NCI-H1694 treated with DMSO at 0.1 percent for 48 hours (cell line): ENCODE measurements around the gene CERCAM.
"Not testable (repeated sequence)": the region's sequence is repeated elsewhere in the genome, so short reads cannot be mapped to it uniquely, and the experiment has no call there.

Experiments used
- DNase-seq: peaks from one replicate; lab custom pipeline; 2025; lab: John Stamatoyannopoulos, UW

CERCAM gene

DNA sequence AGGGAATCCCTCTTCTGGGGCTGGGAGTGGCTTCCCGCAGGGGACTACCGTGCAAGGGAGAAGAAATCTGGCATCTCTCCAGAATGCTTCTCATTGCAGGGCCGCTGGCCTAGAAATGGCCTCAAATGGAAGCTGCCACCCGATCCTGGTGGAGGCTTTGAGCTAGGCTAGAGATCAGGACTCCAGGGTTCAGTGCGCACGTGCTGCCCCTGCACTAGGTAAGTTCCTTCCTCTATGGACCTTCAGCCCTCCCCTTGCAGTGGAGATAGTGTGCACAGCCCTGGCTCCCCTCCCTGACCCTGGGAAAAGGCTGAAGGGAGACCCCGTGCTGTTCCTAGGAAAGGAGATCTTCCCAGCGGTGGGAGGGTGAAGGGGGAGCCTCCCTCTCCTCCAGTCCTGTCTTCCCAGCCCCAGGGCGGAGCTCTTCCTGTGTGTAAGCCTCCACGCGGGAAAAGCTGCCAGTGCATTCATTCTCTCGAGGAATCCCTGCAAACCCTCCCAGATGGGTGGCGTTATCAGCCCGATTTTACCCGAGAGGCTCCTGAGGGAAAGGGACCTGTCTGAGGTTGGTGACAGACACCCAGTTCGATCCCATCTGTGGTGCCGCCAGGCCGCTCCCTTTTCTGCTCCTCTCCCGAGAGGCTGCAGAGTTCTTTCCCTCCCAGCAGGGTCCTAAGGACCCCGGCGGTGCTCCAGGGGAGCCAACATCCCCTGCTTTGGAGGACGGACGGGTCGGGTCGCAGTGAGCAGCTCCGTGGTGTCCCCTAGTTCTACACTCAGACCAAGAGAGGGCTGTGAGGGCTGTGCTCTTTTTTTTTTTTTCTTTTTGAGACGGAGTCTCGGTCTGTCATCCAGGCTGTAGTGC, 1.4 kb upstream of the CERCAM start:
- peak; percentile 48 for DNase-seq

DNA sequence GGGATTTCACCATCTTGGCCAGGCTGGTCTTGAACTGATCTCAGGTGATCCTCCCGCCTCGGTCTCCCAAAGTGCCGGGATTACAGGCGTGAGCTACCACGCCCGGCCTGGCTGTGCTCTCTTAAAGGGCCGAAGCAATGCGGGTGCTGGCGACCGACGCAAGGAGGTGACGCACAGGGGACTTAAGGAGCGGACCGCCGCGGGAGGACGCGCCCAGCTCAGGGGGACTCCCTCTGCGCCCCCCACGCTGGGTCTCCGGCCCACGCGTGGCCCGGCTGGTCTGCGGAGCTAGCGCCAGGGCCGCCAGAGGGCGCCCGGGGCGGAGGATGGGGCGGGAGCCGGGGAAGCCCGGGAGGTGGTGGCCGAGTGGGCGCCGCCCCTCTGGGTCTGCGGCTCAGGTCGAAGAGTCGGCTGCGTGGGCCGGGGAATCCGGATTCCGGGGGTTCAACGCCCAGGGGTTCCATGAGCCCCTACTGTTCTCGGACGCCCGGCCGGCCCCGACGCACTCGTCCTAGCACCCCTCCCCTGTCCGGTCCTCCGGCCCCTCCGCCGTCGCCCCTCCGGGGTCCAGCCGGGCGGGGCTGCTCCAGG, 502 bp upstream of the CERCAM start:
- no peak for DNase-seq

DNA sequence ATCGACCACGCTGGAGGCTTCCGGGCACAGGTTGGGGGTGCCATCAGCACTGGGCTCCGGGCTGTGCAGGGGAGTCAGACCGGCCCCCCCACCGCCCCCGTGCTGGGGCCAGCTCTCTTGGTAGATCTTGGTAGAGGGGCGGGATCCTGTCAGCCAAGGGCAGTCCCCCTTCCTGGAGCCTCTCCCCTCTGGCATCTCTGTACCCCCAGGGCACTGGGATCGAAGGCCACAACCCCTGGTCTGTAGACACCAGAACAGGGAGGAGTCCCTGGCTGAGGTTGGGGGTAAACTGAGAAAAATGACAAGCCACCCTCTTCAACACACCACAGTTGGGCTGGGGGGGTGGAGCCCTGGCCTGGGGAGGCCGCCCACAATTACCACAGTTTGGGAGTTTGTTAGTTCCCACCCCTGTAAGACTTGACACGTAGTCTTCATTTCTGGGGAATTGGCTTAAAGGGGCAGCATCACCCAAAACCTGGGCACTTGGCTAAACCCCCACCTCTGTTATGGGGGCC, 882 bp downstream of the CERCAM start:
- DNase-seq = no peak

DNA sequence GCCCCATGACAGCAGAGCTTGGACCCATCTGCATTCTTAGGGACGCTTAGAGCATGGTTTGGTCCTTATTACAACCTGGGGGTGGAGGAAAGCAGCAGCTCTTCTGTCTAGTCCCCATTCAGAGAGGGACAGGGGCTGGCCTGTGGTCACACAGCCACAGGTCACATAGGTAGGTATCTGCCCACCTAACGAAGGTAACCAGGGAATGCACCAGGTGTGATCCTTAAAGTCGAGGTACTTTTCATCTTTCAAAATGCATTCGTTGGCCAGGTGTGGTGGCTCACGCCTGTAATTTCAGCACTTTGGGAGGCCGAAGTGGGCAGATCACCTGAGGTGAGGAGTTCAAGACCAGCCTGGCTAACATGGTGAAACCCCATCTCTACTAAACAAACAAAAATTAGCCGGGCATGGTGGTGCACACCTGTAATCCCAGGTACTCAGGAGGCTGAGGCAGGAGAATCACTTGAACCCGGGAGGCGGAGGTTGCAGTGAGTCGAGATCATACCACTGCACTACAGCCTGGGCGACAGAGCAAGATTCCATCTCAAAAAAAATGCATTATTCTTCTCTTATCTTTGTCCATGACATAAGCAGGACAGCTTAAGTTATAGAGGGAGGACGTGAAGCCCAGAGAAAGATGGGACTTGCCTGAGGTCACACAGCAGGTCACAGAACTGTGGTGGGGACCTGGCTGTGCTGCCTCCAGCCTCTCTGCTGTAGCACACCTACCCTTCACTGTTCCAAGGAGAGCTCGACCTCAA, 1.5 kb downstream of the CERCAM start:
- DNase-seq = not testable (repeated sequence)

DNA sequence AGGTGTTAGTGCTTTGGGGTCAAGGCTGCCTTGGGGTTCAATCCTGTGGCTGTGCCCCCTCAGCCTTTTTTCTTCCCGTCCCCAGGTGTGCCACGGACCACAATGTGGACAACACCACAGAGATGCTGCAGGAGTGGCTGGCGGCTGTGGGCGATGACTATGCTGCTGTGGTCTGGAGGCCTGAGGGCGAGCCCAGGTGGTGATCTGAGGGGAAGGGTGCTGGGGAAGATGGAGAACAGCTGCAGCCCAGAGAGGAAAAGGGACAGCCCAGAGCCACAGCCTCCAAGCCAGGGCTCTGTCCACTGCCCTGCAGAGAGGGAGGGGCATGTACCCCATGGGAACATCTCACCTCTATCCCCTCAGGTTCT, 2.1 kb downstream of the CERCAM start:
- DNase-seq = no peak

DNA sequence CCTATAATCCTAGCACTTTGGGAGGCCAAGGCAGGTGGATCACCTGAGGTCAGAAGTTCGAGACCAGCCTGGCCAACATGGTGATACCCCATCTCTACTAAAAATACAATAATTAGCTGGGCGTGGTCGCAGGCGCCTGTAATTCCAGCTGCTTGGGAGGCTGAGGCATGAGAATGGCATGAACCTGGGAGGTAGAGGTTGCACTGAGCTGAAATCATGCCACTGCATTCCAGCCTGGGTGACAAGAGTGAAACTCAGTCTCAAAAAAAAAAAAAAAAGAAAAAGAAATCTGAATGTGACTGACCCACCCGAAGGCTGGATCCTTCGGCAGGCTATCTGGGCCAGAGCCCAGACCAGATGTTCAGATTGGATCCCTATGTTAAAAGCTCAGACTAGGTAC, 2.7 kb downstream of the CERCAM start:
- not testable (repeated sequence) for DNase-seq

DNA sequence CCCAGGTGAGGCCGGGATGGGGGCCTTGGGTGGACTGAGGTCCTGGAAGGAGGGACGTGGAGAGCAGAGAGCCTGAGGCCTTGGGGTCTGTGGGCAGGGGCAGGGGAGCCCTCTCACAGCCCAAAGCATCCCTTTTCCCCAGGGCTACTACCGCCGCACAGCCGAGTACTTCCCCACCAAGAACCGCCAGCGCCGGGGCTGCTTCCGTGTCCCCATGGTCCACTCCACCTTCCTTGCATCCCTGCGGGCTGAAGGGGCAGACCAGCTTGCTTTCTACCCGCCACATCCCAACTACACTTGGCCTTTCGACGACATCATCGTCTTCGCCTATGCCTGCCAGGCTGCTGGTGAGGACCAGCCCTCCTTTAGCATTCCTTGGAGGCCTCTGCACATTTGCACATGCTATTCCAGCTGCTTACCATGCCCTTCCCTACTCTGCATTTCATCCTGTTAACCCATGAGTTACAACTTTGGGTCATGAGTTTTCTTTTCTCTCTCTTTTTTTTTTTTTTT, 3.7 kb downstream of the CERCAM start:
- DNase-seq = no peak

DNA sequence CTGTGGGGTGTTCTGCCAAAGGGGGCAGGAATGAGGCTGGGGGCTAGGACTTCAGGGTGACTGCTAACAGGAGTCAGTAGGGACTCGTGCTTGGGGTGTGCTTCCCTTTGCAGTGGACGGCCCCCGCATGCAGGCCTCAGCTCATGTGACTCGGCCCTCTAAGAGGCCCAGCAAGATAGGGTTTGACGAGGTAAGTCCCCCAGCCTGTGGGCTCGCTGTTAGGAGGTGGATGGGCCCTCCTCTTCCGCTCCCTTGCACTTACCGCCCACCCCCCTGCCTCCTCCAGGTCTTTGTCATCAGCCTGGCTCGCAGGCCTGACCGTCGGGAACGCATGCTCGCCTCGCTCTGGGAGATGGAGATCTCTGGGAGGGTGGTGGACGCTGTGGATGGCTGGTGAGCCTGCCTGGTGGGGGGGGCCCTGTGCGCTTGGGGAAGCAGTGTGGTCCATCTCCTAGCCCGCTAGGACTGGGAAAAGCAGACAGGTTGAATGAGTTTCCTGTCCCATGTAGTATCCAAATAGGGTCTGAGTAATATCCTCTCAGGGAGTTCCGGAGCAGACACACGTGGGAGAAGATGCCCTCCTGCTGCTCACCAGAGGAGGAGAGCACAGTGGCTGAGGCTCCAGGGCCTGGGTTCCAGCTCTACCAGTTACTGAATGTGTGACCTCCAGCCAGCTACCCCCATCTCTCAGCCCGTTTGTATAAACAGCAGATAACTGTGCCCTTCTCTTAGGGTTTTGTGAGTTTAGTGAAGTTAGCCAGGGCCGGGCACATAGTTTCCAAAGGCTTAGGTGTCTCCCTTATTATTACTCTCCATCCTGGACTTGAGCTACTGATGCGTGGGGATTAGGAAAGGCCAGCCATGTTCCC, 8.2 kb downstream of the CERCAM start:
- DNase-seq = no peak

DNA sequence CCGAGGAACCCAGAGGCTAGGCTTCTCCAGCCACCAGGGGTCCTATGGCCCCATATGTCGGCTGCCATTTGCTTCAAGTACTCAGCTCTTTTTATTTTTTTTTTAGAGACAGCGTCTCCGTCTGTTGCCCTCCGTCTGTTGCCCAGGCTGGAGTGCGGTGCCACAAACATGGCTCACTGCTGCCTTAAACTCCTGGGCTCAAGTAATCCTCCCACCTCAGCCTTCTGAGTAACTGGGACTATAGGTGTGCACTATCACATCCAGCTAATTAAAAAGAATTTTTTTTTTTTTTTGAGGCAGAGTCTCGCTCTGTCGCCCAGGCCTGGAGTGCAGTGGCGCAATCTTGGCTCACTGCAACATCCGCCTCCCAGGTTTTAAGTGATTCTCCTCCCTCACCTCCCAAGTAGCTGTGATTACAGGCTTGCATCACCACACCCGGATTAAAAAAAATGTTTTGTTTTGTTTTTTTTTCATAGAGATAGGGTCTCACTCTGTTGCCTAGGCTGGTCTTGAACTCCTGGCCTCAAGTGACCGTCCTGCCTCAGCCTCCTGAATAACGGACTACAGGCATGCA, 8.9 kb downstream of the CERCAM start:
- DNase-seq = peak; percentile 70

DNA sequence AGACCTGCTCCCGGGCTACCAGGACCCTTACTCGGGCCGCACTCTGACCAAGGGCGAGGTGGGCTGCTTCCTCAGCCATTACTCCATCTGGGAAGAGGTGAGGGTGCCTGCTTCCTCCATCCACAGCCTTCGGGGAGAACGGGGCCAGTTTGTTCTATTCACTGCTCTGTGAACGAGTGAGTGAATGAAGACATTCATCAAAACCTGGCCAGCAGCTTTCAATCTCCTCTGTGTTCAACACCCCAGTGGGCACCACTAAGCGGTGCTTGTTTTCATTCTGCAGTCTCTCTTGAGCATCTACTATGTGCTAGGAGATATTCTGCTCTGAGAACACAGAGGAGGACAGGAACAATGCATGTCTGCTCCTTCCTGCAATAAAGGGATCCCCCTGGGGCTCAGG, 10.6 kb downstream of the CERCAM start:
- no peak for DNase-seq

DNA sequence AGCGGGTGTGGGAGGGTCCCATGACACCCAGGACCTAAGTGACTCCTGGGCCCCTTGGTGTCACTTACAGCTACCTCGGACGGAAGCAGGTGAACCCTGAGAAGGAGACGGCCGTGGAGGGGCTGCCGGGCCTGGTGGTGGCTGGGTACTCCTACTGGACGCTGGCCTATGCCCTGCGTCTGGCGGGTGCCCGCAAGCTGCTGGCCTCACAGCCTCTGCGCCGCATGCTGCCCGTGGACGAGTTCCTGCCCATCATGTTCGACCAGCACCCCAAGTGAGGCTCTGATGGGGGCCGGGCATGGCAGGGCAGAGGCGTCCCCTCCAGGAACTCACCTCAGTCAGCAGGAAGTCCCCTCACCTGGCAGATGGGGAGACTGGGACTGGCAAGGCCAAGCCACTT, 13.7 kb downstream of the CERCAM start:
- DNase-seq = no peak

DNA sequence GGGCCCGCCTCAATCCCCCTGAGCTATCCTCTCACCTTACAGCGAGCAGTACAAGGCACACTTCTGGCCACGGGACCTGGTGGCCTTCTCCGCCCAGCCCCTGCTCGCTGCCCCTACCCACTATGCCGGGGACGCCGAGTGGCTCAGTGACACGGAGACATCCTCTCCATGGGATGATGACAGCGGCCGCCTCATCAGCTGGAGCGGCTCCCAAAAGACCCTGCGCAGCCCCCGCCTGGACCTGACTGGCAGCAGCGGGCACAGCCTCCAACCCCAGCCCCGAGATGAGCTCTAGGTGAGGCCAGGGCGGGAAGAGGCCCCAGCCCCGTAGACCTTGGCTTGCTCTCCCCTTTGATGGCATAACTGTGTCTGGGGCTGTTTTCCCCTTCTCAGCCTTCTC, 15.0 kb downstream of the CERCAM start:
- DNase-seq = no peak

DNA sequence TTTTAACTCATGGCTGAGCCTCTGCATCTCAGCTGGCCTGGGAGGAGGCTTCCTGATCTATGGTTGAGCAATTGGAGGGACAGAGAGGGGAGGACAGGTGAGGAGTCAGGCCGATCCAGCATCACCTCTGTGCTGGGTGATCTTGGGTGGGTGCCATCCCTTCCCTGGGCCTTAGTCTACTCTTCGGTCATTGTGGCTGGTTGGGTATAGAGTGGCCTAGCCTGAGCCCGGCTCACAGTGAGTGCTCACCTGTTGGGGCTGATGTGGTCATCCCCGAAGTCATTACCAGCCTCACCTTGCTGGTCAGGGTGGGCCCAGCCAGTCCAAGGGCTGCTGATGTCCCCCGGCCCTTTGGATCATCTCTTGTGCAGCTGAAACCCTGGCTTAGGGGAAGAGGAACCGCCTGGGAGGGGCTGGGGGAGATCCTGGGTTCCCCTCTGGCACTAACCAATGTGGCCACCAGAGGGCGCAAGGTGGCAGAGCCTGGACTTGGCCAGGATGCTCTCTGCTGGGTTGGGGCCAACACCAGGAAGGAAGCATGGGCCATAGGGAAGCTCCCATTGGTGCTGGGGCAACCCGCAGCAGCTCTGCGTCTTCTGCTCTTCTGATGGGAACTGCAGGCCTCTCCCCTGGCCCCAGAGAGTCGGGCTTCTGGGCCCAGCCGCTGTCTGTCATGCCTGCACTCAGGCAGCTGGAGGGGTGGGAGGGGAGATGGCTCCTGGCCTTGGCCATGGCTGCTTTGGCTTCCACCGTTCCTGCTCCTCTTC, 17.9 kb downstream of the CERCAM start:
- DNase-seq = peak; percentile 68

DNA sequence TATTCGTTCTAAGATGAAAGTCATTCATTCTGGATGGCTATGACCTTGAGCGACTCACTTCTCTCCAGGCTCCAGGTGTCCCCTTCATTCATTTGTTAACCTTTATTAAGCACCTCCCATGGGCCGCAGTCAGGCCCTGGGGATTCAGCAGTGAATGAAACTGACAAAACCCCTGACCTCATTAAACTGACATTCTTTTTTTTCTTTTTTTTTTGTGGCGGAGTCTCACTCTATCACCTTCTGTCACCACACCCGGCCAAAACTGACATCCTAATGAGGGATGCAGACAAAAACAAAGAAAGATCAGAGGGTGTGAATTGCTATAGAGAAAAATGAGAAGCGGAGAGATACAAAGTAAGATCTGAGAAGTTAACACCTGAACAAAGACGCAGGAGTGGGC, 18.6 kb downstream of the CERCAM start:
- no peak for DNase-seq

DNA sequence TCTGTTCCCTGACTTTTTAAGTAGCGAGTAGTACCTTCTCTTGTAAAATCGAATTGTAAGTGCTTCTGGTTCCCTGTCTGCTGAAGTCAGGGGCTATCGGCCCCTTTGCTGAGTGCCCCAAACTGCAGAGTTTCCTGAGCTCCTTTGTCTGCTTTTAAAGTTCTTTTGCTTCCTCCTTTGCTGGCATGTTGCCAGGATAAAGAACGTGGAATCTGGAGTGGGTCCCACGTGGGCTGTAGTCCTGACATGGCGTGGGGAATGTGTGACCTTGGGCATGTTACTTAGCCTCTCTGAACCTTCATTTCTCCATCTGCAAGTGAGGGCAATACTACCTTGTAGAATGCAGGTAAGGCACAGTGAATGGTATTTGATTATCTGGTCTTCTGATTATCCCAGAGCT, 21.5 kb downstream of the CERCAM start:
- DNase-seq = no peak

DNA sequence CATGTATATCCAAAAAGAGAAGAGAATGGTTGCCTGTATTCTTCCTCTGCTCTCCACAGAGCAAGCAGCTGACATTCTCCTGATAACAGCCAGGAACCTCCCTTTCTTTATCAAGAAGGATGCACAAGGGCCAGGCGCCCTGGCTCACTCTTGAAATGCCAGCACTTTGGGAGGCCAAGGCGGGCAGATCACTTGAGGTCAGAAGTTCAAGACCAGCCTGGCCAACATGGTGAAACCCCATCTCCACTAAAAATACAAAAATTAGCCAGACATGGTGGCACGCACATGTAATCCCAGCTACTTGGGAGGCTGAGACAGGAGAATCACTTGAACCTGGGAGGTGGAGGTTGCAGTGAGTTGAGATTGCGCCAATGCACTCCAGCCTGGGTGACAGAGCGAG, 25.8 kb downstream of the CERCAM start:
- not testable (repeated sequence) for DNase-seq

DNA sequence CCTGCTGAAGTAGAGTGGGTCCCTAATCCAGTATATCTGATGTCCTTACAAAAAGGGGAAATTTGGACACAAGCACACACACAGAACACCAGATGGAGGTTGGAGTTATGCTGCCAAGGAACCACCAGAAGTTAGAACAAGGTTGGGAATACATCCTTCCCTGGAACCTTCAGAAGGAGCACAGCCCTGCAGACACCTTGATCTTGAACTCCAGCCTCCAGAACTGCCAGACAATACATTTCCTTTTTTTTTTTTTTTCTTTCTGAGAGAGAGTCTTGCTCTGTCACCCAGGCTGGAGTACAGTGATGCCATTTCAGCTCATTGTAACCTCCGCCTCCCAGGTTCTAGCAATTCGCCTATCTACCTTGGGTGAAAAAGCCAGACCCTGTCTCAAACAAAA, 28.1 kb downstream of the CERCAM start:
- DNase-seq = no peak

DNA sequence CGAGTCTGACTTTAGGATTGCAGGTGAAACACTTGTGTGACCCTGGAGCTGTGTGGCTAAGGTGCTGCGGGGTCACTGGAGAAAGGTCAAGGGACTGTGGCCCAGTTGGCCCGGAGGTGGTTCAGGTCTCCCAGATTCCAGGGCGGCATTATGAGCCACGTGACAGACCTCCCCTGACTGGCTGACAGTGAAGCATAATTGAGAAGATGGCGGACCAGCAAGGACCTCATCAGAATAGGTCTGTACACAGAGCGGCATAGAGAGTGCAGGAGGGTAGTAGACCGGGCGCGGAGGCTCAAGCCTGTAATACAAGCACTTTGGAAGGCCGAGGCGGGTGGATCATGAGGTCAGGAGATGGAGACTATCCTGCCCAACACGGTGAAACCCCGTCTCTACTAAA, 34.3 kb downstream of the CERCAM start:
- DNase-seq = no peak

DNA sequence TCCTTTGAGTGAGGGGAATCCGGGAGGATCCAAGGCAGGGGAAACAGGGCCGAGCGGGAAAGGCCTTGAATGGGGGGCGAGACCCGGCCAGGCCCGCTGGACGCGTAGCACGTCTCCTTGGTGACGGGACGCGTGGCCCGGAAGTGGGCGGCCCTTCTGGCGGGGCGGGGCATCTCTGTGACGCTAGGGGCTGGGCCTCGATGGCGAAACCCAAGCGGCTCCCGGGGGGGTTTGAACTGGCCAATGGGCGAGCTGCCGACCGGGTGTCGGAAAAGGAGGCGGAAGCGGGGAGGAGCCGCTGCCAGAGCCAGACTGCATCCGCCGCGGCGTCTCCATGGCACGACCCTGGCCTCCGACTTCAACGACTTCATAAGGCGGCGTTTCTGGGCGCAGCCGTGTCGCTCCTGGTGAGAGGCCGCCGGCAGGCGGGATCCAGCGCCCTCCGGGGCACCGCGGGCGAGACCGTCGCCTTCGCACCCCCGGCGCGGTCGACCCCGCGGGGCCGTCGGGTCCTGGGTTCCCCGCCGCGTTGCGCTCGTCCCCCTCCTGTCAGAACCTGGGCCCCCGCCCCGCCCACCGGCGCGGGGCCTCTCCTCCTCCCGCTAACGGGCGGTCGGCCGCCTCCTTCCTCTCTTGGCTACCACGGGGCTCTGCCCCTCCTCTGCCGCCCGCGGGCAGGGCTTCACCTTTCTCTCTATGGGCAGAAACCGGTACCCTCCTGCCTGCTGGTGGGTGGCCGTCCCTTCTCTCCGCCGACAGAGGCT, 35.4 kb downstream of the CERCAM start, which contains the start of gene ODF2:
TSS of gene ODF2 (plus strand) at position 158 of the 764 bp plus-strand sequence. CDS start at position 244, 86 bp downstream.
- peak; percentile 90 for DNase-seq
